CD4-positive, alpha-beta T cell (primary cell): ENCODE measurements around the gene SLC25A26. TPM values are rescaled to one million over a fixed set of nuclear protein-coding genes. Genes with fewer than 3 reads are reported as not detected.

Experiments used
- ATAC-seq: fragments of 200-7000 bp; cut with Tn5 transposase; one replicate; pipeline ENCODE4 v1.10.0; 2022; ENCODE audit warnings: mild to moderate bottlenecking; ENCODE audit not compliant: poor library complexity
- CTCF ChIA-PET: fragments of 350-600 bp; sonication (Branson Sonifier 250); formaldehyde crosslinking; loops from one replicate; lab custom pipeline; 2021; ENCODE audit warnings: antibody characterized with exemption, inconsistent platforms; lab: Charles Lee
- POLR2A ChIA-PET: fragments of 350-600 bp; sonication (Branson Sonifier 250); formaldehyde crosslinking; loops from one replicate; lab custom pipeline; 2021; ENCODE audit warnings: antibody characterized with exemption, inconsistent platforms; lab: Charles Lee
- DNase-seq, 14 experiments: peaks; one replicate each; pipeline ENCODE4 v3.0.0-alpha.2; 2013 to 2020; ENCODE audit warnings: mixed read lengths in 2 of 14
- H3K27ac ChIP-seq, 2 donors: one replicate each; pipeline versions ENCODE4 v1.5.1 to v1.7.0; 2013; ENCODE audit warnings: low read length in 2 of 2, low read depth in 1 of 2, mild to moderate bottlenecking in 1 of 2
- H3K27me3 ChIP-seq, 2 experiments: 1 replicate in 1 of 2; 2 replicates in 1 of 2; pipeline versions ENCODE4 v1.6.1 to v1.7.0; 2013; ENCODE audit warnings: low read length in 2 of 2, control low read depth in 1 of 2, mild to moderate bottlenecking in 1 of 2, moderate library complexity in 1 of 2; ENCODE audit not compliant: insufficient read depth in 2 of 2, control insufficient read depth in 1 of 2
- H3K36me3 ChIP-seq: one replicate; pipeline ENCODE4 v1.6.1; 2013; ENCODE audit warnings: low read length, control low read depth; ENCODE audit not compliant: insufficient read depth
- H3K4me1 ChIP-seq: one replicate; pipeline ENCODE4 v1.6.1; 2013; ENCODE audit warnings: low read length, control low read depth; ENCODE audit not compliant: insufficient read depth
- H3K4me3 ChIP-seq: one replicate; pipeline ENCODE4 v1.5.1; 2013; ENCODE audit warnings: mild to moderate bottlenecking, low read length, moderate library complexity
- H3K9me3 ChIP-seq, 2 experiments: 1 replicate in 1 of 2; 2 replicates in 1 of 2; pipeline versions ENCODE4 v1.6.1 to v1.7.0; 2013; ENCODE audit warnings: low read length in 2 of 2, mild to moderate bottlenecking in 2 of 2, control low read depth in 1 of 2, moderate library complexity in 1 of 2; ENCODE audit not compliant: control insufficient read depth in 1 of 2, insufficient read depth in 1 of 2
- H3K27ac Mint-ChIP-seq: one replicate; pipeline ENCODE4 v1.8.0; 2020; ENCODE audit warnings: mixed read lengths
- H3K27me3 Mint-ChIP-seq: one replicate; pipeline ENCODE4 v1.8.0; 2021; ENCODE audit warnings: mixed read lengths
- H3K36me3 Mint-ChIP-seq: one replicate; pipeline ENCODE4 v1.8.0; 2021; ENCODE audit warnings: low read depth, mixed read lengths
- H3K4me1 Mint-ChIP-seq: one replicate; pipeline ENCODE4 v1.8.0; 2021; ENCODE audit warnings: low read depth, mixed read lengths
- H3K4me3 Mint-ChIP-seq: one replicate; pipeline ENCODE4 v1.8.0; 2020; ENCODE audit warnings: mild to moderate bottlenecking, mixed read lengths
- H3K9me3 Mint-ChIP-seq: one replicate; pipeline ENCODE4 v1.8.0; 2020; ENCODE audit warnings: mixed read lengths
- CTCF ChIP-seq: fragments of 200-600 bp; IDR thresholded peaks from one replicate; pipeline ENCODE4 v1.8.0; 2022; ENCODE audit warnings: antibody characterized with exemption, mild to moderate bottlenecking
- intact Hi-C, 2 experiments: fragments of 100-400 bp; cut with DNase I in 1 of 2; cut with micrococcal nuclease in 1 of 2; formaldehyde crosslinking; loops; one replicate each; pipeline versions ENCODE4 v1.15.1 to v1.9.0; 2023 to 2025; cut with DNase I, micrococcal nuclease
- total RNA-seq, 174 experiments: library from RNA in 2 of 174; stranded (reverse) in 2 of 174; gene quantifications; one replicate each; pipeline ENCODE4 v1.2.3 and lab custom pipeline; 2021 to 2026

Gene SLC25A26
- total RNA-seq, 2 experiments from 2014 or later, result 26.9 to 30.2 TPM

GRCh38 chr3:66265649-66266048 lies 44.8 kb downstream of the SLC25A26 start:
- Histone ChIP-seq H3K36me3 (peaks cover 15% of the 10 kb centered on the region), H3K27ac (no peak overlapping the region), H3K4me1 (no peaks in the 10 kb centered on the region), H3K27me3 (no peaks in the 10 kb centered on the region), H3K4me3 (no peak overlapping the region), H3K9me3 (no peaks in the 10 kb centered on the region)
- TF ChIP-seq CTCF, result no peak
- no peak for ATAC-seq
- H3K27me3 Mint-ChIP-seq, result no peaks in the 10 kb centered on the region
- DNase-seq, result no peak
- ChIA-PET CTCF (interaction anchor here (1.1 kb wide), 1 partner anchor 557 kb away, joined by 3 read pairs; no protein-coding TSS in a partner anchor), POLR2A (no interaction called here)
- intact Hi-C loops, result no loop called here
- H3K4me3 Mint-ChIP-seq, result no peak overlapping the region
- no peaks in the 10 kb centered on the region for H3K4me1 Mint-ChIP-seq
- peaks cover 78% of the 10 kb centered on the region for H3K36me3 Mint-ChIP-seq
- H3K27ac Mint-ChIP-seq, result no peak overlapping the region
- H3K9me3 Mint-ChIP-seq, result no peaks in the 10 kb centered on the region

GRCh38 chr3:66266551-66266950 lies 45.8 kb downstream of the SLC25A26 start:
- ATAC-seq (no peak), DNase-seq (no peak)
- Mint-ChIP-seq H3K27me3 (no peaks in the 10 kb centered on the region), H3K9me3 (no peaks in the 10 kb centered on the region), H3K27ac (no peak overlapping the region), H3K4me3 (no peak overlapping the region), H3K36me3 (peaks cover 76% of the 10 kb centered on the region), H3K4me1 (no peaks in the 10 kb centered on the region)
- H3K9me3 ChIP-seq, result no peaks in the 10 kb centered on the region
- ChIA-PET CTCF (no interaction called here), POLR2A (no interaction called here)
- no peak overlapping the region for H3K27ac ChIP-seq
- no peak for TF ChIP-seq CTCF
- peaks cover 15% of the 10 kb centered on the region for H3K36me3 ChIP-seq
- H3K4me3 ChIP-seq, result no peak overlapping the region
- intact Hi-C loops, result no loop called here
- no peaks in the 10 kb centered on the region for H3K27me3 ChIP-seq
- H3K4me1 ChIP-seq, result no peaks in the 10 kb centered on the region

GRCh38 chr3:66267031-66267430 lies 46.2 kb downstream of the SLC25A26 start:
- no peaks in the 10 kb centered on the region for H3K4me1 Mint-ChIP-seq
- H3K9me3 ChIP-seq, result no peaks in the 10 kb centered on the region
- ChIA-PET POLR2A (no interaction called here), CTCF (no interaction called here)
- DNase-seq (no peak), ATAC-seq (no peak)
- H3K4me1 ChIP-seq, result no peaks in the 10 kb centered on the region
- intact Hi-C loops, result no loop called here
- no peaks in the 10 kb centered on the region for H3K27me3 ChIP-seq
- H3K36me3 ChIP-seq, result peaks cover 15% of the 10 kb centered on the region
- peaks cover 72% of the 10 kb centered on the region for H3K36me3 Mint-ChIP-seq
- H3K27ac Mint-ChIP-seq, result no peak overlapping the region
- H3K4me3 Mint-ChIP-seq, result no peak overlapping the region
- H3K4me3 ChIP-seq, result no peak overlapping the region
- H3K9me3 Mint-ChIP-seq, result no peaks in the 10 kb centered on the region
- no peak overlapping the region for H3K27ac ChIP-seq
- TF ChIP-seq CTCF, result no peak
- H3K27me3 Mint-ChIP-seq, result no peaks in the 10 kb centered on the region
